ENCODE results near the gene TOR1A.
"Not testable (repeated sequence)": the region's sequence is repeated elsewhere in the genome, so short reads cannot be mapped to it uniquely, and the experiment has no call there.

TOR1A gene

DNA sequence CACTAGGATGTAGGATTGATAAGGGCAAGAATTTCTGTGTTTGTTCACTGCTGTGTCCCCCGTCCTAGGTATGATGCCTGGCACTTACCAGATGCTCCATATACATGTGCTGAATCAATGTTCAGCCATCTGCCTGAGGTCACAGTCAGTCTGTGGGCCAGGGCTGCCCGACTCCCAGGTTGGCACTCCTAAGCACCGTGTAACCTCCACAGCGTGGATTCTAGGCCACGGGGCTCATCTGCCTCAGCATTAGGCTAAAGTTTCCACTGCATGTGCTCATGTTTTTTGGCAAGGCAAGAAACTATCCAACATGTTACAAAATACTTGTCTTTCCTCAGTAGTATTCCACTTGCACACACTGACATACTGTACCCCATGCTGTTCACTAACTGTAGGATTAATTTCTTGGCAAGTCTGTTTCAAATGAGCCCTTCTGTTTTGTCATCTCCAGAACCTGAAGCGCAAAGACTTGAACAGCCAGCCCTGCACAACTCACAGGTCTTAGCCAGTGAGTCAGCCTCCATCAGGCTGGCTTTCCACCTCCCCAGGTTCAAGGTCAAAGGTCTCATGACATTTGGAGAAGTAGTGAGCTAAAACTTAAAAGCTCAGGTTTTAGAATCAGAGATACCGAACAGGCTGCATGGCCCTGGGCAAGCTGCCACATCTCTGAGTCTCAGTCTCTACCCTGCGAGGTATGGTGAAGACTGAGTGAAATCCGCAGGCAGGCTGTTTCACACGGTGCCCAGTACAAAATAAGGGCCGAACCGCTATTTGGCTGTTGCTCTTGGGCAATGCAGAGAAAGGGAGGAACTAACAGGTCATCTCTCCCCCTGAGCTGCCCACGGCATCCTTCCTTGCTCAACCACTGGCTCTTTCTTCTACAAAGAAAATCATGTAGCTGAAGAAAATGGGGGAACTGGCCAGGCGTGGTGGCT lies 7.2 kb downstream of the TOR1A start:
- DNase-seq = no peak

GRCh38 chr9:129815278-129815677 lies 8.7 kb downstream of the TOR1A start:
- no peak for DNase-seq

- DNase-seq = no peak
These were observed 9.3 kb downstream of the TOR1A start for GRCh38 chr9:129814432-129815223.

DNA sequence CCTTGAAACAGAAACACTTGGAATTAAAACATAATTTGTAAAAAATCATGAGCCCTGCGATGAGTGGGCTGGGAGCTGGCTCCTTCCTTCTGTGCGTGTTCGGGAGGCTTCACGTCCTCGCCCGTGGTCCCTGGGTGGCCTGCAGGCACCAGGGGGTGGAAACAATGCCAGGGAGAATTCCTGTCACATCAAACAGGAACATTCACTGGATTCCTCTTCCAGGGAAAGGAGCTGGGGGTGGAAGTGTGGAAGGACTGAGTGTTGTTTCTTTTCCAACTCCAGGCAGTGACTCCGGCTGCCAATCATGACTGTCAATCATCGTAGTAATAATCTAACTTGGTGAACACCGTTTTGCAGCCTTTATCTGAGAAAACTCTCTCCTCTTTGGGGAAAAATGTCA lies 10.3 kb downstream of the TOR1A start:
- DNase-seq = no peak

DNA sequence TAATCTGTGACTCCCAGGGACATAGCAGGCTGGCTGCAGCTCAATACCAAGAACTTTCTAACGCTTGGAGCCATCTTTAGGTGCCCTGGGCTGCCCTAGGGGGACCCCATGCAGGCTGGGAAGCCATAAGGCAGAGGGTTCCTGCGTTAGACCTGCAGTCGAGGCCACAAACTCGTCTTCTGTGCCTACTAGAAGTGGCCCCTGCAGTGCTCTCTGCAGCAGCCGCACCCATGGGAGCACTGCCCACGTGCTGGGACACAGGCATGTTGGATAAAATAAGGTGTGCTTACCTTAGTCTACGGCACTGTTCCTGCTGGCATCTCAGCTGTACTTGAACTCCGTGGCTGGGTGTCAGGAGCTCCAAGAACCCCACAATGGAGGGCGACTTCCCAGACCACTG lies 11.6 kb downstream of the TOR1A start:
- DNase-seq = no peak

- DNase-seq = no peak
These were observed 12.0 kb downstream of the TOR1A start for GRCh38 chr9:129811967-129812363.

GRCh38 chr9:129810788-129811187 lies 13.1 kb downstream of the TOR1A start:
- DNase-seq = no peak

- no peak for DNase-seq
These were observed 13.8 kb downstream of the TOR1A start for GRCh38 chr9:129810116-129810515.

DNA sequence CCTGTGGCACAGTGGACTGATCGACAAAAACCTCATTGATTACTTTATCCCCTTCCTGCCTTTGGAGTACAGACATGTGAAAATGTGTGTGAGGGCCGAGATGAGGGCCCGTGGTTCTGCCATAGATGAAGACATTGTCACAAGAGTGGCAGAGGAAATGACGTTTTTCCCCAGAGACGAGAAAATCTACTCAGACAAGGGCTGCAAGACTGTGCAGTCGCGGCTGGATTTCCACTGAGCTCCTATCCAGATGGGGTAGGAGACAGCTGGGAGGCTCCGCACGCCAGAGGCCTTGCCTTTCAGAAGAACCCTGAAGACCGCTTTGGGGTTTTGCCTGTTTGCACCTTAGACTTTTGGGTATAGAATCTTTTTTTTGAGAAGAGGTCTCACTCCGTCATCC lies 14.6 kb downstream of the TOR1A start:
- no peak for DNase-seq

DNA sequence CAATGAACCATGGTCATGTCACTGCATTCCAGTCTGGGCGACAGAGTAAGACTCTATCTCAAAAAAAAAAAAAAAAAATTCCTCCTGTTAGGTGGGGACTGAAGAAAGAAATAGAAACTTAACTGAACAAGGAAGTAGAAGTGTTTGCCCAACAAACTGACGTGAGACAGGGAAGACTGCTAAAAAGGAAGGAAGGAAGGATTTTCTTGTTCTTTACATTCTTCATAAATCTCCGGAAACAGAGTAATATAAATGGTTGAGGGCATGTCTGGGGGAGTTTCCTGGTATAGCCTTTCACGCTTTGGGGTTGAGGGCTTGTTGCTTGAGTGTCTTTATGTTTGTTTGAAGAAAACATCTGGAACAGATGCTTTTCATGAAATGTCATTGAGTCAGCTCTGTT lies 17.9 kb downstream of the TOR1A start:
- no peak for DNase-seq

DNA sequence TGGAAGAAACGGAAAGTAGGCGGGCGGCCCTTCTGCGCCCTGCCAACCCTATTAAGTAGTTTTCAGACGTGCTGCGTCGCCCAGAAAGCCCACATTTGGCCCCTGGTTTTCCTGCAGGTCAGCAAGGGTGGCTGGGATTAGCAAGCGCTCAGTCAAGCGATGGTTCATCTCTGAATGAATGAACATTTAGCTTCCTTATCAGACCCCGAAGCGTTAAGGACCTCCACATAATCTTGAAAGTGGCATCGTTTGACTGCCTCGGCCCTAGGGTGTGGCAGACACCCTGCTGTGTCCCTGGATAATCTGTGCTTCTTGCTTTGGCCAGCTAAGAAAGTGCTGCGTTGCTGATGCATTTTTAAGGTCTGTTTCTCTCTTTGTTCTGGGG lies 20.3 kb downstream of the TOR1A start:
- DNase-seq = no peak

DNA sequence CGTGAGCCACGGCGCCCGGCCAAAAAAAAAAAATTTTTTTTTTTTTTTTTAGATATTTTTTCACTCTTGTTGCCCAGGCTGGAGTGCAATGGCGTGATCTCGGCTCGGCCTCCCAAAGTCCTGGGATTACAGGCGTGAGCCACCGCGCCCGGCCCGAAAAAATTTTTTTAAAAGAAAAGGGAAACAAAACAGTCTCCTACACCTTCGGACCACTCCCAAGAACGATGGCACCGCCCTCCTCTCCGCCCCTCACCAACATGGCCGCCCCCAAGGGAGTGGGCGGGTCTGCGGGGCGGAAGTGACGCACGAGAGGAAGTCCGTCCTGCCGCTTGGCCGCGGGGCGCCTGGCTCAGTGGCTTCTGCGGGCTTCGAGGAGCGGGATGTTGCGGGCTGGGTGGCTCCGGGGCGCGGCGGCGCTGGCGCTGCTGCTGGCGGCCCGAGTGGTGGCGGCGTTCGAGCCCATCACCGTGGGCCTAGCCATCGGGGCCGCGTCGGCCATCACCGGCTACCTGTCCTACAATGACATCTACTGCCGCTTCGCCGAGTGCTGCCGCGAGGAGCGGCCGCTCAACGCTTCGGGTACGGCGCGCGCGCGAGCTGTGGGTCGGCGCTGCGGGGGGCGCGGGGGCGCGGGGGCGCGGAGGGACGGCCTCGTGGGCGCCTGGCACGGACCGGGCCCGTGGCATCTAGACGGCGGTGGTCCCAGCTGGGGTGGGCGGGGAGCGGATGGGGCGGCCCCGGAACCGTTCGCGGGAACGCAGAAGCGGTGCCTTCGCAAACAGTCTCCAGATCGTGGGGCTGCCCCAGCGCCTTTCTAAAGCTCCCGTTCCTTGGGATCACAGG lies 20.9 kb downstream of the TOR1A start, which contains the start of gene TOR1B:
TSS of gene TOR1B (plus strand) at position 352 of the 843 bp plus-strand sequence. CDS start at position 381, 29 bp downstream.
- DNase-seq = peak; percentile 97

DNA sequence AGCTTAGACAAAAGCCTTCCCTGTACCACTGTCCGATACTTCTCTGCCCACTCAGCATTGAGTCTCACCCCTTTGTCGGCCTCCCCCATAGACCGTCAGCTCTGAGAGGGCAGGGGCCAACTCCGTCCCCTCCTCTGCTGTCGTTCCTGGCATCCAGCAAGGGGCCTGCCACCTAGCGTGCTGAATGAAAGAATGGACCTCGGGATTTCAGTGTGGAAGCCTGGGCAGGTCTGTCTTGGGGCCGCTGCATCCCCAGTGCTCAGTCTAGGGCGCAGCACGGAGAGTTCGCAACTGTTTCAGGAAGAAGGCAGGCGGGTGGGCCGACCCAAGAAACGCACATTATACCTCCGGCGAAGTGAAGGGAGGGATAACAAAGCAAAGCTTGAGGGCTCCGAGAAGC lies 22.4 kb downstream of the TOR1A start:
- DNase-seq = no peak

- no peak for DNase-seq
These were observed 25.0 kb downstream of the TOR1A start for GRCh38 chr9:129798973-129799372.

DNA sequence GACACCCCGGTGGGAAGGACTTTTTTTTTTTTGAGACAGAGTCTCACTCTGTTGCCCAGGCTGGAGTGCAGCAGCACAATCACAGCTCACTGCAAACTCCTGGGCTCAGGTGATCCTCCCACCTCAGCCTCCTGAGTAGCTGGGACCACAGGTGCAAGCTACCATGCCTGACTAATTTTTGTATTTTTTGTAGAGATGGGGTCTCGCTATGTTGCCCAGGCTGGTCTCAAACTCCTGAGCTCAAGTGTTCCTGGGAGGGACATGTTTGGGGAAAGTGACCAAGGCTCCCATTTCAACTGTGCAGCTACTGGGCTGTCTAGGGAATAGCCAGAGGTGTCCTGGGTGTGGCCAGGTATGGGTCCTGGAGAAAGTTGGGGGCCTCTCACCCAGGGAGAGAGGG lies 27.9 kb downstream of the TOR1A start:
- DNase-seq = not testable (repeated sequence)

GRCh38 chr9:129794549-129794948 lies 29.4 kb downstream of the TOR1A start:
- DNase-seq = no peak

GRCh38 chr9:129786481-129786880 lies 37.5 kb downstream of the TOR1A start:
- DNase-seq = no peak

GRCh38 chr9:129785866-129786265 lies 38.1 kb downstream of the TOR1A start:
- no peak for DNase-seq

DNA sequence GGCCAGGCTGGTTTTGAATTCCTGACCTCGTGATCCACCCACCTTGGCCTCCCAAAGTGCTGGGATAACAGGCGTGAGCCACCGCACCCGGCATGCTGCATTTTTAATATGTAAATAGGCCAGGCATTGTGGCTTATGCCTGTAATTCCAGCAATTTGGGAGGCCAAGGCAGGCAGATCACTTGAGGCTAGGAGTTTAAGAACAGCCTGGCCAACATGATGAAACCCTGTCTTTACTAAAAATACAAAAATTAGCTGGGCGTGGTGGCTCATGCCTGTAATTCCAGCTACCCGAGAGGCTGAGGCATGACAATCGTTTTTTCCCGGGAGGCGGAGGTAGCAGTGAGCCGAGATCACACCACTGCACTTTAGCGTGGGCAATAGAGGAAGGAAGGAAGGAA lies 39.0 kb downstream of the TOR1A start:
- DNase-seq = not testable (repeated sequence)

GRCh38 chr9:129783516-129784361 lies 40.2 kb downstream of the TOR1A start:
- DNase-seq = peak; percentile 87

DNA sequence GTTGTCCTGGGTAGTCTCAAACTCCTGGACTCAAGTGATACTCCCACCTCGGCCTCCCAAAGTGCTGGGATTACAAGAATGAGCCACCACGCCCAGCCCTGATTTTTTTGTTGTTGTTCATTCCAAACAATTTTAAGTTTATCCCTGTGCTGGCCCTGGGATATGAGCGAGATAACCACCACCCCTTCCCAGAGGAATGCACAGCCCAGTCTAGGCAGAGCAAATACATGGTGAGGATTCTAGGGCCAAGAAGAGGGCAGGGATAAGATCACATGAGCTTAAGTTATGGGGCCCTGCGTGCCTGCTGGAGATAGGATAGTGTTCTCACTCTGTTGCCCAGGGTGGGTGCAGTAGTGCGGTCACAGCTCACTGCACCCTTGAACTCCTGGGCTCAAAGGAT lies 42.0 kb downstream of the TOR1A start:
- no peak for DNase-seq

DNA sequence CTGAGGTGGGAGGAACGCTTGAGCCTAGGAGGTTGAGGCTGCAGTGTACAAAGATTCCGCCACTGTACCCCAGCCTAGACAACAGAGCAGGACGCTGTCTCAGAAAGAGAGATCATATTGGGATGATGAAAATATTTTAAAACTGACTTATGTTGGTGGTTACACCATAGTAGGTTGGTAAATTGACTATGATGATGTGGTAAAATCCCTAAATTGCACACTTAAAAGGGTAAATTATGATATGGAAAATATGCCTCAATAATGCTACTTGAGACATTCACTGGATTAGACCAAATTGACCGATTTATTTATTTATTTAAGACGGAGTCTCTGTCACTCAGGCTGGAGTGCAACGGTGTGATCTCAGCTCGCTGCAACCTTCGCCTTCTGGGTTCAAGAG lies 42.8 kb downstream of the TOR1A start:
- no peak for DNase-seq
